KMS-11 (cell line): ENCODE data around the gene CLASRP.

Source experiments
- H2AFZ ChIP-seq: fragments of 200-600 bp; sonication (generic); 2 replicates; pipeline ENCODE4 v1.6.1; 2016; ENCODE audit warnings: antibody characterized with exemption, mixed run types, low read depth
- H3K27ac ChIP-seq: fragments of 200-600 bp; sonication (generic); 2 replicates; pipeline ENCODE4 v1.6.1; 2016; ENCODE audit warnings: mild to moderate bottlenecking, mixed run types
- H3K27me3 ChIP-seq: fragments of 200-600 bp; sonication (generic); 2 replicates; pipeline ENCODE4 v1.6.1; 2017; ENCODE audit warnings: mild to moderate bottlenecking, low read depth, mixed run types, moderate library complexity; ENCODE audit not compliant: insufficient read depth
- H3K36me3 ChIP-seq: fragments of 200-600 bp; sonication (generic); 2 replicates; pipeline ENCODE4 v1.6.1; 2017; ENCODE audit warnings: mild to moderate bottlenecking, mixed run types; ENCODE audit not compliant: insufficient read depth
- H3K4me1 ChIP-seq: fragments of 200-600 bp; sonication (generic); 2 replicates; pipeline ENCODE4 v1.6.1; 2016; ENCODE audit warnings: mild to moderate bottlenecking, low read depth, mixed run types; ENCODE audit not compliant: poor library complexity, severe bottlenecking
- H3K4me2 ChIP-seq: fragments of 200-600 bp; sonication (generic); 2 replicates; pipeline ENCODE4 v1.7.0; 2016; ENCODE audit warnings: mild to moderate bottlenecking, mixed run types
- H3K4me3 ChIP-seq: fragments of 200-600 bp; sonication (generic); IDR thresholded peaks from 2 replicates; pipeline ENCODE4 v1.6.1; 2017; ENCODE audit warnings: low read depth, low read length, mixed read lengths; ENCODE audit not compliant: insufficient read depth
- H3K79me2 ChIP-seq: fragments of 200-600 bp; sonication (generic); 2 replicates; pipeline ENCODE4 v1.6.1; 2016; ENCODE audit warnings: low read depth, mixed run types; ENCODE audit not compliant: insufficient read depth
- H3K9ac ChIP-seq: fragments of 200-600 bp; sonication (generic); 2 replicates; pipeline ENCODE4 v1.6.1; 2016; ENCODE audit warnings: mild to moderate bottlenecking, mixed run types
- H4K20me1 ChIP-seq: fragments of 200-600 bp; sonication (generic); 2 replicates; pipeline ENCODE4 v1.6.1; 2016; ENCODE audit warnings: mild to moderate bottlenecking, mixed run types; ENCODE audit not compliant: insufficient read depth
- CTCF ChIP-seq: fragments of 200-600 bp; sonication (generic); conservative IDR thresholded peaks from 2 replicates; pipeline ENCODE4 v1.6.1; 2017; ENCODE audit warnings: low read depth, mild to moderate bottlenecking, antibody characterized with exemption, low read length, moderate library complexity, mixed read lengths

The CLASRP gene

GRCh38 chr19:45094707-45095106 lies 55.9 kb downstream of the CLASRP start:
- peak overlapping the region; percentile 98; the same call in 1 of the 2 replicates for H3K4me2 ChIP-seq
- no peak for TF ChIP-seq CTCF
- H3K79me2 ChIP-seq, result peaks cover 66% of the 10 kb centered on the region
- H3K27me3 ChIP-seq, result no peaks in the 10 kb centered on the region
- H3K9ac ChIP-seq, result no peak overlapping the region; the same call in 1 of the 2 replicates
- peaks cover 52% of the 10 kb centered on the region for H3K4me1 ChIP-seq
- H3K27ac ChIP-seq, result no peak overlapping the region
- peaks cover 3% of the 10 kb centered on the region; the same call in 1 of the 2 replicates for H4K20me1 ChIP-seq
- peaks cover 6% of the 10 kb centered on the region; the same call in 1 of the 2 replicates for H3K36me3 ChIP-seq
- H2AFZ ChIP-seq, result no peak overlapping the region
- no peak overlapping the region for H3K4me3 ChIP-seq

- H2AFZ ChIP-seq, result no peak overlapping the region
- H3K4me1 ChIP-seq, result peaks cover 52% of the 10 kb centered on the region
- no peak overlapping the region for H3K27ac ChIP-seq
- H3K4me3 ChIP-seq, result no peak overlapping the region
- H3K9ac ChIP-seq, result no peak overlapping the region
- no peaks in the 10 kb centered on the region; the same call in 1 of the 2 replicates for H3K36me3 ChIP-seq
- H3K27me3 ChIP-seq, result no peaks in the 10 kb centered on the region
- peaks cover 3% of the 10 kb centered on the region; the same call in 1 of the 2 replicates for H4K20me1 ChIP-seq
- H3K79me2 ChIP-seq, result peaks cover 76% of the 10 kb centered on the region
- H3K4me2 ChIP-seq, result peak overlapping the region; percentile 15; the same call in 1 of the 2 replicates
- TF ChIP-seq CTCF, result no peak
Observed at GRCh38 chr19:45095496-45096413, 56.9 kb downstream of the CLASRP start.

- no peak for TF ChIP-seq CTCF
- H3K9ac ChIP-seq, result no peak overlapping the region
- peaks cover 47% of the 10 kb centered on the region for H3K4me1 ChIP-seq
- no peak overlapping the region for H3K27ac ChIP-seq
- H3K36me3 ChIP-seq, result no peaks in the 10 kb centered on the region
- no peak overlapping the region for H2AFZ ChIP-seq
- H3K79me2 ChIP-seq, result peaks cover 86% of the 10 kb centered on the region
- peaks cover 3% of the 10 kb centered on the region; the same call in 1 of the 2 replicates for H4K20me1 ChIP-seq
- no peak overlapping the region for H3K4me2 ChIP-seq
- H3K4me3 ChIP-seq, result no peak overlapping the region
- no peaks in the 10 kb centered on the region for H3K27me3 ChIP-seq
Observed at GRCh38 chr19:45096700-45097099, 57.9 kb downstream of the CLASRP start.

DNA sequence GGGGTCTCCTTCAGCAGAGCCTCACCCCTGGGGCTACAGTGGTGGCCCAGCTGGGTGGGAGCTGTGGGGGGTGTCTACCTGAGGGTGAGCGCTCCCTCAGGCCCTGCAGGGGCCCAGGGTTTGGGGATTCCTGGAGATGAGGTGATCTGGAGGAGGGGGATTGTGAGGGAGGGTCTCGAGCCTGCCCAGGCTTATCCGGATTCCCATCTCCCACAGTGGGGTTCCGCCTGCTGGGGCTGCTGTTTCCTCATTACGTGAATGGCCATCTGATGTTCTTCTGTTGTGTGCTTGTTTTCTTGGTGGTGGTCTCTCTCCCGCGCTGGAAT lies 58.6 kb downstream of the CLASRP start:
- no peak overlapping the region for H2AFZ ChIP-seq
- TF ChIP-seq CTCF, result no peak
- peaks cover 3% of the 10 kb centered on the region; the same call in 1 of the 2 replicates for H4K20me1 ChIP-seq
- H3K79me2 ChIP-seq, result peaks cover 93% of the 10 kb centered on the region
- H3K27me3 ChIP-seq, result no peaks in the 10 kb centered on the region
- H3K4me3 ChIP-seq, result no peak overlapping the region
- H3K9ac ChIP-seq, result no peak overlapping the region
- H3K36me3 ChIP-seq, result no peaks in the 10 kb centered on the region
- H3K27ac ChIP-seq, result no peak overlapping the region
- H3K4me2 ChIP-seq, result peak overlapping the region; percentile 19; the same call in 1 of the 2 replicates
- H3K4me1 ChIP-seq, result peaks cover 47% of the 10 kb centered on the region
